Neutrophil (primary cell): ENCODE measurements around the gene ACTG1.

ENCODE experiments used
- H3K27ac ChIP-seq: fragments of 200-600 bp; sonication (generic); 2 replicates; pipeline ENCODE4 v1.5.1; 2016; ENCODE audit warnings: mild to moderate bottlenecking, moderate library complexity
- H3K27me3 ChIP-seq: fragments of 200-600 bp; sonication (generic); 2 replicates; pipeline ENCODE4 v1.6.0; 2016; ENCODE audit warnings: mild to moderate bottlenecking
- H3K36me3 ChIP-seq: fragments of 200-600 bp; sonication (generic); 2 replicates; pipeline ENCODE4 v1.5.1; 2017
- H3K4me1 ChIP-seq, 2 experiments: fragments of 200-600 bp in 1 of 2; sonication (generic) in 1 of 2; 1 replicate in 1 of 2; 2 replicates in 1 of 2; pipeline versions ENCODE4 v1.5.1 to v1.6.1; 2013 to 2016; ENCODE audit warnings: low read depth in 1 of 2, low read length in 1 of 2, mild to moderate bottlenecking in 1 of 2, moderate library complexity in 1 of 2; ENCODE audit not compliant: control insufficient read depth in 1 of 2, insufficient read depth in 1 of 2
- H3K4me3 ChIP-seq, 2 experiments: fragments of 200-600 bp in 1 of 2; sonication (generic) in 1 of 2; 1 replicate in 1 of 2; 2 replicates in 1 of 2; pipeline ENCODE4 v1.5.1; 2013 to 2016; ENCODE audit warnings: low read depth in 1 of 2, low read length in 1 of 2, mild to moderate bottlenecking in 1 of 2, moderate library complexity in 1 of 2
- H3K9me3 ChIP-seq: fragments of 200-600 bp; sonication (generic); 2 replicates; pipeline ENCODE4 v1.5.1; 2016
- TF ChIP-seq, protein P1 (sequence below): fragments of 200-600 bp; sonication (generic); IDR thresholded peaks from 2 replicates; pipeline ENCODE4 v1.5.1; 2016; ENCODE audit warnings: antibody characterized with exemption

The ACTG1 gene

DNA sequence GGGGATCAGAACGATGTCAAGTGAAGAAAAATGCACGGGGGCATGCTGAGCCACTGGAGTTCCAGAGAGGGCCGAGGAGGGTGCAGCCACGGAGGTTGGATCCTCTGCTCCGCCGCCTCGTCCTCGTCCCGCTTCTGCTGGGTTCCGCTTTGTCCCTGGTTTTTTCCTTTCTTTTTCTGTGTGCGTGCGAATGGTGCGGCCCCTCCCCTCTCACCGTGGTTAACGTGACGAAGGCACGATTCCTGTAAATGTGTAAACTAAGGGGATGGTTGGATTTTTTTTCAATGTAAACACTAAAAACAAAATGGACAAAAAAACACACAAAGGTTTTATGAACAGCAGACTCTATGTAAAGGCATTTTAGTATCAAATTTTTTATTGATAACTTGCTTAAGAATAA lies 46.7 kb downstream of the ACTG1 start:
- Histone ChIP-seq H3K4me1 (peaks cover 23 to 25% of the 10 kb centered on the region in 2 experiments), H3K27me3 (no peaks in the 10 kb centered on the region), H3K36me3 (peaks cover 13% of the 10 kb centered on the region), H3K27ac (no peak overlapping the region), H3K4me3 (no peak overlapping the region), H3K9me3 (no peaks in the 10 kb centered on the region)
- TF ChIP-seq, protein P1, sequence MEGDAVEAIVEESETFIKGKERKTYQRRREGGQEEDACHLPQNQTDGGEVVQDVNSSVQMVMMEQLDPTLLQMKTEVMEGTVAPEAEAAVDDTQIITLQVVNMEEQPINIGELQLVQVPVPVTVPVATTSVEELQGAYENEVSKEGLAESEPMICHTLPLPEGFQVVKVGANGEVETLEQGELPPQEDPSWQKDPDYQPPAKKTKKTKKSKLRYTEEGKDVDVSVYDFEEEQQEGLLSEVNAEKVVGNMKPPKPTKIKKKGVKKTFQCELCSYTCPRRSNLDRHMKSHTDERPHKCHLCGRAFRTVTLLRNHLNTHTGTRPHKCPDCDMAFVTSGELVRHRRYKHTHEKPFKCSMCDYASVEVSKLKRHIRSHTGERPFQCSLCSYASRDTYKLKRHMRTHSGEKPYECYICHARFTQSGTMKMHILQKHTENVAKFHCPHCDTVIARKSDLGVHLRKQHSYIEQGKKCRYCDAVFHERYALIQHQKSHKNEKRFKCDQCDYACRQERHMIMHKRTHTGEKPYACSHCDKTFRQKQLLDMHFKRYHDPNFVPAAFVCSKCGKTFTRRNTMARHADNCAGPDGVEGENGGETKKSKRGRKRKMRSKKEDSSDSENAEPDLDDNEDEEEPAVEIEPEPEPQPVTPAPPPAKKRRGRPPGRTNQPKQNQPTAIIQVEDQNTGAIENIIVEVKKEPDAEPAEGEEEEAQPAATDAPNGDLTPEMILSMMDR, result no peak

DNA sequence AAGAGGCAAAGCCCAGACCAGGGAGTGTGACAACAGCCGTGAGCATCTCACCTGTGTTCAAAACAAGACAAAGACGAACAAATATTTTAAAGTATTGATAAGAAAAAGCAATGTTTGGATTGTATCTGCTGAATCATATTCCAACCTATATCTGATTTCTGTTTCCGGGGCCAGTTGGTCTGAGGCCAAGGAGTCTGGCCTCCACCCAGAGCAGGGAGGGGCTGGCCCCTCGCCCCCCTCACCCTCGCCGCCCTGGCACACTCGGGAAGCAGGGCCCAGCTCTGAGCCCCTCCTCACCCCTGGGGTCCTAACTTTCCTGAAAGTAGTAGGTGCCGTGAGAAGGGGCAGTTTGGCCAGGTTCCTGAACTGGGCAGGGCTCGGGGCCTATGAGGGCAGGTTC lies 48.0 kb downstream of the ACTG1 start:
- Histone ChIP-seq H3K9me3 (no peaks in the 10 kb centered on the region), H3K4me3 (no peak overlapping the region), H3K36me3 (peaks cover 13% of the 10 kb centered on the region), H3K4me1 (peaks cover 34 to 35% of the 10 kb centered on the region in 2 experiments), H3K27me3 (no peaks in the 10 kb centered on the region), H3K27ac (no peak overlapping the region)
- TF ChIP-seq, protein P1, result no peak

DNA sequence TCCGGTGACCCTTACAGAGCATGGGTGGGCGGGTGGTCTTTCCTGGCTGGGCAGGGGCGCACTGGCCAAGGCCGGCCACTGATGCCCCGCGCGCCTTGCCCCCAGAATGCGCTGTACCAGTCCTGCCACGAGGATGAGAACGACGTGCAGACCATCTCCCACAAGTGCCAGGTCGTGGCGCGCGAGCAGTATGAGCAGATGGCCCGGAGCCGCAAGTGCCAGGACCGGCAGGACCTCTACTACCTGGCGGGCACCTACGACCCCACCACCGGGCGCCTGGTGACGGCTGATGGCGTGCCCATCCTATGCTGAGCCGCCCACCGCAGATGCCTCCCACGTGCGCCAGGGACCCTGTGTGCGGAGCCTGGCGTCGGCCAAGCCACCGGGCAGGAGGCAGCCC lies 49.1 kb downstream of the ACTG1 start:
- H3K9me3 ChIP-seq, result no peaks in the 10 kb centered on the region
- H3K4me1 ChIP-seq, result peaks cover 28 to 31% of the 10 kb centered on the region in 2 experiments
- H3K27me3 ChIP-seq, result no peaks in the 10 kb centered on the region
- TF ChIP-seq, protein P1, result no peak
- no peak overlapping the region for H3K27ac ChIP-seq
- no peak overlapping the region for H3K4me3 ChIP-seq
- H3K36me3 ChIP-seq, result peaks cover 13% of the 10 kb centered on the region

DNA sequence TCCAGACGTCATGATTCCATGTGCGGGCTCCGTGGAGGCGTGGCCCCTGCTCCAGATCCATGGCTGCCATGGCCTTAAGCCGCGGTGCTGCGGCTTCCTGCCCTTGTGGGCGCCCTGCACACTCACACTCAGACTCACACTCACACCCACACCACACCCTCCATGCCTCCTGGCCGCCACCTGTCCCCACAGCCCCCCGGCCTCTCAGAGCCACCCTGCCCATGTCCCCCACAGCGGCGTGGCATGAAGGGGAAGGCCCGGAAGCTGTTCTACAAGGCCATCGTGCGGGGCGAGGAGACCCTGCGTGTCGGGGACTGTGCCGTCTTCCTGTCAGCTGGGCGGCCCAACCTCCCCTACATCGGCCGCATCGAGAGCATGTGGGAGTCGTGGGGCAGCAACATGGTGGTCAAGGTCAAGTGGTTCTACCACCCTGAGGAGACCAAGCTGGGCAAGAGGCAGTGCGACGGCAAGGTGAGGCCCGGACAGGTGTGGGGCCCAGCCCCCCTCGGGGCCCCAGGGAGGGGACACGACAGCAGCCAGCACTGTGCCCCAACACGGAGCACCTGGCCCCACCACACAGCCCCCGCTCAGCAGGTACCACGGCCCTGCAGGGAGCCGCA lies 50.0 kb downstream of the ACTG1 start:
- Histone ChIP-seq H3K36me3 (peaks cover 13% of the 10 kb centered on the region), H3K27ac (no peak overlapping the region), H3K4me1 (peaks cover 28 to 31% of the 10 kb centered on the region in 2 experiments), H3K9me3 (no peaks in the 10 kb centered on the region), H3K4me3 (no peak overlapping the region), H3K27me3 (no peaks in the 10 kb centered on the region)
- TF ChIP-seq, protein P1, result no peak

DNA sequence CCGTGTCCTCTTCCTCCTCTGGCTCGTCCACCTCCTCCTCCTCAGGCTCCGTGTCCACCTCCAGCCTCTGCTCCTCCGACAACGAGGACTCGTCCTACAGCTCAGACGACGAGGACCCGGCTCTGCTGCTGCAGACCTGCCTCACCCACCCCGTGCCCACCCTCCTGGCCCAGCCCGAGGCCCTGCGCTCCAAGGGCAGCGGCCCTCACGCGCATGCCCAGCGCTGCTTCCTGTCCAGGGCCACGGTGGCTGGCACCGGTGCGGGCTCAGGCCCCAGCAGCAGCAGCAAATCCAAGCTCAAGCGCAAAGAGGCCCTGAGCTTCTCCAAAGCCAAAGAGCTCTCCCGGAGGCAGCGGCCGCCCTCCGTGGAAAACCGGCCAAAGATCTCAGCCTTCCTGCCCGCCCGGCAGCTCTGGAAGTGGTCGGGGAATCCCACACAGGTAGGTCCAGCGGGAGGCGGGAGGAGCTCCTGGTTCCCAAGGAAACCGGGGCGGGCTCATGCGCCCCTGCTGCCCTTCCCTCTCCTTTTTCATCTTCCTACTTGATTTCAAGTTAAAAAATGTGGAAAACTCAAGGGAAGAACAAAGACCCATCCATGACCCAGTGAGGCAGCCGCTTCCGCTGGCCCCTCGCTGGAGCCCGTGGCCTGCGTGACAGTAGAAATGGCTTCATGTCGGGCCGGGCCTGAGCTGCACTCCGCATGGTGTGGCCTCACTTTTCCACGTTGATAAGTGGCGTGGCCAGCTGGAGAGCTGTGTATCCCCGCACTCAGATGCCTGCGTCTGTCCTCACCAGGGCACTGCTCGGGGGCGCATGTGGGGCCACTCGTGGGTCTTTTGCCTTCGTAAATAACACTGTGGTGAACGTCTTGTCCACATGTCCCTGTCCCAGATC lies 50.7 kb downstream of the ACTG1 start:
- Histone ChIP-seq H3K4me1 (peaks cover 28 to 33% of the 10 kb centered on the region in 2 experiments), H3K4me3 (peak overlapping the region; percentile 51 to 57), H3K9me3 (no peaks in the 10 kb centered on the region), H3K36me3 (peaks cover 10% of the 10 kb centered on the region), H3K27ac (peak overlapping the region; percentile 69), H3K27me3 (no peaks in the 10 kb centered on the region)
- TF ChIP-seq, protein P1, result no peak
